LNCaP clone FGC (cell line): ENCODE measurements around the gene TMEM229B.

ENCODE experiments used
- DNase-seq: peaks from one replicate; pipeline ENCODE4 v3.0.0-alpha.2; 2011; ENCODE audit warnings: low read depth
- H3K4me3 ChIP-seq: 2 replicates; pipeline ENCODE4 v1.5.1; 2011; ENCODE audit warnings: mild to moderate bottlenecking, low read depth, low read length, control low read depth
- TF ChIP-seq, protein P1 (sequence below): IDR thresholded peaks from 2 replicates; pipeline ENCODE4 v1.5.1; 2012; ENCODE audit warnings: mild to moderate bottlenecking; ENCODE audit not compliant: control insufficient read depth, insufficient read depth; ENCODE audit errors: extremely low read depth

TMEM229B gene

DNA sequence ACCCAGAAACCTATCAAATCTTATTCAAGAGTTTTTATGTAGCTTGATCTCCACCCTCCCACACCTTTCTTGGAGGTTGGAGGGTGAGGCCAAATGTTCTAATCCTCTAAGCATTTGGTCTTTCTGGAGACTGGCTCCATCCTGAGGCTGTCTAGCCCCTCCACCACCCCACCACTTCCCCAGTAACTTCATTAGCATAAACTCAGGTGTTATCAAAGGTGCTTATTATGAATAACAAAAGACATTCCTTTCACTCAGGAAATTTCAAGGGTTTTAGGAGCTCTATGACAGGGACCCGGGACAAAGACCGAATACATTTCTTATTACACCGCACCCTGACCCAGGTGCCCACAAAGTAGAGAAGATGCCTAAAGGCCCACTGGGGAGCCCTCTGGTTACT is 2.8 kb upstream of the TMEM229B start:
- TF ChIP-seq, protein P1, sequence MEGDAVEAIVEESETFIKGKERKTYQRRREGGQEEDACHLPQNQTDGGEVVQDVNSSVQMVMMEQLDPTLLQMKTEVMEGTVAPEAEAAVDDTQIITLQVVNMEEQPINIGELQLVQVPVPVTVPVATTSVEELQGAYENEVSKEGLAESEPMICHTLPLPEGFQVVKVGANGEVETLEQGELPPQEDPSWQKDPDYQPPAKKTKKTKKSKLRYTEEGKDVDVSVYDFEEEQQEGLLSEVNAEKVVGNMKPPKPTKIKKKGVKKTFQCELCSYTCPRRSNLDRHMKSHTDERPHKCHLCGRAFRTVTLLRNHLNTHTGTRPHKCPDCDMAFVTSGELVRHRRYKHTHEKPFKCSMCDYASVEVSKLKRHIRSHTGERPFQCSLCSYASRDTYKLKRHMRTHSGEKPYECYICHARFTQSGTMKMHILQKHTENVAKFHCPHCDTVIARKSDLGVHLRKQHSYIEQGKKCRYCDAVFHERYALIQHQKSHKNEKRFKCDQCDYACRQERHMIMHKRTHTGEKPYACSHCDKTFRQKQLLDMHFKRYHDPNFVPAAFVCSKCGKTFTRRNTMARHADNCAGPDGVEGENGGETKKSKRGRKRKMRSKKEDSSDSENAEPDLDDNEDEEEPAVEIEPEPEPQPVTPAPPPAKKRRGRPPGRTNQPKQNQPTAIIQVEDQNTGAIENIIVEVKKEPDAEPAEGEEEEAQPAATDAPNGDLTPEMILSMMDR = no peak
- DNase-seq = no peak
- H3K4me3 ChIP-seq = no peak overlapping the region

DNA sequence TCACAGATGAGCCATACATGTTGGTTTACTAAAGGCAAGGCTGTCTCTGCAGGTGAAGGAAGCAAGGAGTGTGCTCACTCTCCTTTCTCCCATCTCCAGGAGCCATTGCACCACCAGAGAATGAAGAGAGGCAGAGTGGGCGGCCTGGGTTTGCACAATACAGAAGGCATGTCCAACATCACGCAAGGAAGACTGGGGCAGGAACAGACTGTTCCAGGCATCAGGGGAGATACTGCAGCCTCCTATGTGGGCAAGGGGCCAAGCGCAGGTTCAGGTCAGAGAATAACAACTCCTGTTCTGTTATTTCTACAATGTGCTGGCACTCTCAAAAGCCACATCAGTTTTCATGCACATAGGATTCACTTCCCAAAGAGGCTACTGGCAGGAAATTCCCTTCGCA is 1.7 kb upstream of the TMEM229B start:
- TF ChIP-seq, protein P1 = no peak
- H3K4me3 ChIP-seq = no peak overlapping the region
- DNase-seq = no peak

DNA sequence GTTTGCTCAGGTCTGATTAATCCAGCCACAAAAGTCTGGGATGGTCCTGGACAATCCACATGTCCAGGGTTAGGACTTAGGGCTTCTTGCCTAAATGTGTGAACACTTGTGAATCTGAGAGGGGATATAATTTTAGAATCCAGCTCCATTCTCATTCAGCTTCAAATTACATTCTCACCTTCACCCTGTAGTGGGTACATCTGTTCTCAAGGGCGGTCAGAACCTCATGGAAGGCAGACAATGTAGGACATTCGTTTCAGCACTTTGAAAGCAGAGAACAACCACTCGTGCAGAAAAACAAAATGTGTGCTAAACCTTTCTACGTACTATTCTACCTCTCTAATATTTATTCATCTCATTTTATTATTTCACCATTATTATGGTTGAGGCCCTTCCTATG is 1.2 kb downstream of the TMEM229B start:
- no peak for DNase-seq
- no peak overlapping the region for H3K4me3 ChIP-seq

DNA sequence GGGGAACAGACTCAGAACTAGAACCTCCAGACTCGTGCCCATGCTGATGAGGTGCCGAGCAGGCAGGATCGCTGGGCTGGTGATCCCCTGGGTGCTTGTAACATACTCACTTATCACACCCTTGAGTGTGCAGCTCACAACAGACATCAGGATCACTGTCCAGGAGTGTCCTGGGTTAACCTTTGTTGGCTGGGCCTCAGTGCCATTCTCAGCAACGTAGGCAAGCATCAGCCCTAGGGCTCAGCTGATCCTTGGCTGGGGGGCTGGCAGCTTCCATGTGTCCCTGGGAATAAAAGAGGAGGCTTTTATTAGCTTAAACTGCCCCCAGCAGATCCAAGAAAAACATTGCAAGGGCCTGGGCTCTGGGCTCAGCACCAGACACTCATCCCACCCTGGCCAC is 1.6 kb downstream of the TMEM229B start:
- no peak for DNase-seq
- H3K4me3 ChIP-seq = no peak overlapping the region
- TF ChIP-seq, protein P1 = no peak

More for the DNA sequence above, 1.2 kb downstream of the TMEM229B start:
- TF ChIP-seq, protein P1 = no peak

DNA sequence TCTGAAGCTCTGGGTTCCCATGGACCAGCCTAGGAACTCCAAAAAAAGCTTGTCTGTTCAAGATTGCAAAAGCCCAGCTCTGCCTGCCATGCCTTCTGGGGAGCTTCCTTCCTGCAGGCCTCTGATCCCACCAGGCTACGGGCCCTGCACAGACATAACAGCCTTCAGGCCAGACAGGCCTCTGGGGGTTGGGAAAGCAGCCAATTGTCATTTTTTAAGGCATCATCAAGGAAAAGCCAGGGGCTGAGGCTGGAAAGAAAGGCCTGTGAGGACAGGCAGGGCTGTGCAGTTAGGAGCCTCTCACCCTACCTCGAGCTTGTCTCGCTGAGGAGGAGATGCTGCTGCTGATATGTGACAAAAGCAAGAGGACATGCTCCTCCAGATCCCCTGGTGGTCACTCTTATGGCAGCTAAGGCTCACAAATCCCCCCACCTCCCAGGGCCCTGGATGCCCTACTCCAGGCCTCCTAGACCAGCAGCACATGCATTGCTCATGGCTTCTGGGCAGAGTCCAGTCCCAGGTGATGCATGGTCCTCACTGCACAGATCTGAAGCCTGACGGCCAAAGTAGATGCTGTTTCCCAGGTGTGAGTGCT is 2.9 kb downstream of the TMEM229B start:
- TF ChIP-seq, protein P1 = no peak
- no peak overlapping the region for H3K4me3 ChIP-seq
- DNase-seq = no peak

- no peak for DNase-seq
- H3K4me3 ChIP-seq = no peak overlapping the region
- TF ChIP-seq, protein P1 = no peak
These were observed 4.8 kb downstream of the TMEM229B start for GRCh38 chr14:67483579-67484285.
